GM12878 (cell line): ENCODE measurements around the gene SKIDA1. TPM values are rescaled to one million over a fixed set of nuclear protein-coding genes. Genes with fewer than 3 reads are reported as not detected.
A peak's percentile ranks its signal among the peaks of the same experiment; 100 is the strongest.

Experiments used
- BACH1 ChIP-seq: fragments of 450-650 bp; IDR thresholded peaks from 2 replicates; pipeline ENCODE4 v1.6.1; 2017; ENCODE audit warnings: mild to moderate bottlenecking, borderline replicate concordance
- BCL3 ChIP-seq: IDR thresholded peaks from 2 replicates; pipeline ENCODE4 v1.6.1; 2011; ENCODE audit warnings: borderline replicate concordance, low read depth, mild to moderate bottlenecking, moderate library complexity, low read length; ENCODE audit not compliant: insufficient read depth, poor library complexity, severe bottlenecking
- CHD1 ChIP-seq: IDR thresholded peaks from 2 replicates; pipeline ENCODE4 v1.6.1; 2012; ENCODE audit warnings: low read depth, low read length, improper control_type of control experiment
- EZH2 ChIP-seq: IDR thresholded peaks from 2 replicates; pipeline ENCODE4 v1.6.1; 2012; ENCODE audit warnings: low read depth, mild to moderate bottlenecking, control low read depth, inconsistent platforms, low read length, borderline replicate concordance; ENCODE audit not compliant: control insufficient read depth
- FOS ChIP-seq: IDR thresholded peaks from 3 replicates; pipeline ENCODE4 v1.6.1; 2011; ENCODE audit warnings: borderline replicate concordance; ENCODE audit not compliant: insufficient read length; ENCODE audit errors: extremely low read depth
- HDAC2 ChIP-seq: fragments of 200-600 bp; sonication (generic); IDR thresholded peaks from 2 replicates; pipeline ENCODE4 v1.6.1; 2017
- HDAC6 ChIP-seq: fragments of 200-600 bp; sonication (generic); IDR thresholded peaks from one replicate; pipeline ENCODE4 v1.8.0; 2017; ENCODE audit warnings: antibody characterized with exemption; ENCODE audit not compliant: unreplicated experiment
- MTA2 ChIP-seq: fragments of 450-650 bp; IDR thresholded peaks from 2 replicates; pipeline ENCODE4 v1.6.1; 2016; ENCODE audit warnings: low read depth, mild to moderate bottlenecking, moderate library complexity
- PKNOX1 ChIP-seq: fragments of 450-650 bp; IDR thresholded peaks from 2 replicates; pipeline ENCODE4 v1.6.1; 2016; ENCODE audit warnings: mild to moderate bottlenecking
- RAD21 ChIP-seq: IDR thresholded peaks from 2 replicates; pipeline ENCODE4 v1.6.1; 2011; ENCODE audit warnings: mild to moderate bottlenecking, low read depth, low read length, moderate library complexity; ENCODE audit not compliant: insufficient read depth
- SIN3A ChIP-seq: IDR thresholded peaks from 2 replicates; pipeline ENCODE4 v1.6.1; 2012; ENCODE audit warnings: low read depth, low read length, improper control_type of control experiment
- SMC3 ChIP-seq: IDR thresholded peaks from 2 replicates; pipeline ENCODE4 v1.6.1; 2011; ENCODE audit warnings: low read length, improper control_type of control experiment, borderline replicate concordance
- STAT3 ChIP-seq: IDR thresholded peaks from 2 replicates; pipeline ENCODE4 v1.6.1; 2011; ENCODE audit warnings: low read depth, low read length, improper control_type of control experiment
- TCF3 ChIP-seq: IDR thresholded peaks from 2 replicates; pipeline ENCODE4 v1.6.1; 2012; ENCODE audit warnings: low read depth, mild to moderate bottlenecking, low read length, borderline replicate concordance; ENCODE audit not compliant: insufficient read depth
- USF2 ChIP-seq: IDR thresholded peaks from 2 replicates; pipeline ENCODE4 v1.6.1; 2011; ENCODE audit warnings: low read depth, low read length, improper control_type of control experiment, borderline replicate concordance
- ZBTB4 ChIP-seq: fragments of 450-650 bp; formaldehyde crosslinking; IDR thresholded peaks from 2 replicates; pipeline ENCODE4 v1.4.0; 2022; ENCODE audit warnings: mild to moderate bottlenecking, moderate library complexity
- polyA plus RNA-seq, 11 experiments: library from polyadenylated mRNA; depleted of rRNA in 4 of 11; unstranded in 6 of 11; stranded (reverse) in 5 of 11; fragments of >200 nt; fragmentation: Nextera tagmentation in 4 of 11; fragmentation: Illumina TruSeq in 1 of 11; extraction: Ambion mirVana in 4 of 11; extraction: Trizol in 1 of 11; gene quantifications; 1 replicate in 1 of 11; 2 replicates in 10 of 11; pipeline versions ENCODE4 v1.2.1 to v1.2.3, GENCODE V29; 2011 to 2016; ENCODE audit warnings: inconsistent platforms in 2 of 11, missing spikeins in 2 of 11, low read depth in 1 of 11
- total RNA-seq, 4 experiments: library from RNA; depleted of rRNA in 3 of 4; stranded (reverse); fragments of >200 nt in 3 of 4; fragmentation: Illumina TruSeq in 1 of 4; extraction: Trizol in 1 of 4; gene quantifications; 2 replicates each; pipeline versions ENCODE4 v1.2.1 to v1.2.3, GENCODE V29; 2013 to 2021
- TF ChIP-seq, protein P1 (sequence below): IDR thresholded peaks from 2 replicates; pipeline ENCODE4 v1.6.1; 2011; ENCODE audit warnings: borderline replicate concordance, low read depth, mild to moderate bottlenecking, moderate library complexity, mixed read lengths, low read length; ENCODE audit not compliant: insufficient read depth; ENCODE audit errors: extremely low read length
- TF ChIP-seq, protein P2 (sequence below): fragments of 150-350 bp; IDR thresholded peaks from 2 replicates; pipeline ENCODE4 v1.6.1; 2016; ENCODE audit warnings: low read depth, low read length

Gene SKIDA1
- total and polyA plus RNA-seq, 10 of the 15 experiments (the other 5 are each of a cell fraction or from before 2014, with no cell fraction given): 0.05 to 0.90 (median 0.28) TPM

GRCh38 chr10:21495752-21496342, 29.6 kb downstream of the SKIDA1 start (continued):
- TF ChIP-seq USF2 (no peak), RAD21 (peak; percentile 85), TCF3 (peak; percentile 66), HDAC2 (no peak), CHD1 (no peak), PKNOX1 (no peak), EZH2 (no peak), BACH1 (peak; percentile 63), SIN3A (0 out of 2 replicates have a peak, but pooled peaks have one; percentile 38), ZBTB4 (CRISPR knock-in tag) (no peak), SMC3 (peak; percentile 75), BCL3 (no peak), STAT3 (no peak), FOS (no peak), MTA2 (no peak), HDAC6 (no peak)
- TF ChIP-seq, protein P1, sequence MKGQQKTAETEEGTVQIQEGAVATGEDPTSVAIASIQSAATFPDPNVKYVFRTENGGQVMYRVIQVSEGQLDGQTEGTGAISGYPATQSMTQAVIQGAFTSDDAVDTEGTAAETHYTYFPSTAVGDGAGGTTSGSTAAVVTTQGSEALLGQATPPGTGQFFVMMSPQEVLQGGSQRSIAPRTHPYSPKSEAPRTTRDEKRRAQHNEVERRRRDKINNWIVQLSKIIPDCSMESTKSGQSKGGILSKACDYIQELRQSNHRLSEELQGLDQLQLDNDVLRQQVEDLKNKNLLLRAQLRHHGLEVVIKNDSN: no peak
- TF ChIP-seq, protein P2, sequence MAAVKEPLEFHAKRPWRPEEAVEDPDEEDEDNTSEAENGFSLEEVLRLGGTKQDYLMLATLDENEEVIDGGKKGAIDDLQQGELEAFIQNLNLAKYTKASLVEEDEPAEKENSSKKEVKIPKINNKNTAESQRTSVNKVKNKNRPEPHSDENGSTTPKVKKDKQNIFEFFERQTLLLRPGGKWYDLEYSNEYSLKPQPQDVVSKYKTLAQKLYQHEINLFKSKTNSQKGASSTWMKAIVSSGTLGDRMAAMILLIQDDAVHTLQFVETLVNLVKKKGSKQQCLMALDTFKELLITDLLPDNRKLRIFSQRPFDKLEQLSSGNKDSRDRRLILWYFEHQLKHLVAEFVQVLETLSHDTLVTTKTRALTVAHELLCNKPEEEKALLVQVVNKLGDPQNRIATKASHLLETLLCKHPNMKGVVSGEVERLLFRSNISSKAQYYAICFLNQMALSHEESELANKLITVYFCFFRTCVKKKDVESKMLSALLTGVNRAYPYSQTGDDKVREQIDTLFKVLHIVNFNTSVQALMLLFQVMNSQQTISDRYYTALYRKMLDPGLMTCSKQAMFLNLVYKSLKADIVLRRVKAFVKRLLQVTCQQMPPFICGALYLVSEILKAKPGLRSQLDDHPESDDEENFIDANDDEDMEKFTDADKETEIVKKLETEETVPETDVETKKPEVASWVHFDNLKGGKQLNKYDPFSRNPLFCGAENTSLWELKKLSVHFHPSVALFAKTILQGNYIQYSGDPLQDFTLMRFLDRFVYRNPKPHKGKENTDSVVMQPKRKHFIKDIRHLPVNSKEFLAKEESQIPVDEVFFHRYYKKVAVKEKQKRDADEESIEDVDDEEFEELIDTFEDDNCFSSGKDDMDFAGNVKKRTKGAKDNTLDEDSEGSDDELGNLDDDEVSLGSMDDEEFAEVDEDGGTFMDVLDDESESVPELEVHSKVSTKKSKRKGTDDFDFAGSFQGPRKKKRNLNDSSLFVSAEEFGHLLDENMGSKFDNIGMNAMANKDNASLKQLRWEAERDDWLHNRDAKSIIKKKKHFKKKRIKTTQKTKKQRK: no peak
